Panc1 (cell line): Measurements from ENCODE around the gene MOXD1. TPM values are rescaled to one million over a fixed set of nuclear protein-coding genes. Genes with fewer than 3 reads are reported as not detected.

ENCODE experiments used
- ATAC-seq: fragments of 200-7000 bp; cut with Tn5 transposase; 2 replicates; pipeline ENCODE4 v1.9.1; 2020; ENCODE audit warnings: mild to moderate bottlenecking, moderate library complexity
- BruUV-seq: library from RNA; stranded (reverse); fragments of 400-500 nt; replicated peaks from 2 replicates; lab custom pipeline; 2021; lab: Mats Ljungman, UMichigan
- CTCF ChIA-PET: fragments of 300-600 bp; sonication (Branson Sonifier 250); formaldehyde crosslinking; loops from one replicate; lab custom pipeline; 2022; ENCODE audit warnings: antibody characterized with exemption; lab: Charles Lee
- POLR2A ChIA-PET: fragments of 300-600 bp; sonication (Branson Sonifier 250); formaldehyde crosslinking; loops from one replicate; lab custom pipeline; 2022; ENCODE audit warnings: antibody characterized with exemption; lab: Charles Lee
- DNase-seq: peaks from one replicate; pipeline ENCODE4 v3.0.0-alpha.2; 2010; ENCODE audit warnings: low read depth, low spot score
- H3K27ac ChIP-seq: 2 replicates; pipeline ENCODE4 v1.5.1; 2011; ENCODE audit warnings: mild to moderate bottlenecking, low read length, inconsistent platforms
- H3K27me3 ChIP-seq: fragments of 200-500 bp; sonication (Bioruptor generic); 2 replicates; pipeline ENCODE4 v1.6.0; 2014; ENCODE audit warnings: low read length, inconsistent platforms; ENCODE audit not compliant: control insufficient read depth, insufficient read depth
- H3K36me3 ChIP-seq: fragments of 200-500 bp; sonication (Bioruptor generic); 2 replicates; pipeline ENCODE4 v1.5.1; 2014; ENCODE audit warnings: inconsistent platforms, mild to moderate bottlenecking, low read length, moderate library complexity; ENCODE audit not compliant: control insufficient read depth, insufficient read depth
- H3K4me1 ChIP-seq: 2 replicates; pipeline ENCODE4 v1.5.1; 2011; ENCODE audit warnings: inconsistent platforms, mild to moderate bottlenecking, low read length, moderate library complexity; ENCODE audit not compliant: control insufficient read depth, insufficient read depth
- H3K4me3 ChIP-seq, 2 experiments: 2 replicates each; pipeline ENCODE4 v1.5.1; 2011 to 2012; ENCODE audit warnings: low read depth in 2 of 2, low read length in 2 of 2, mild to moderate bottlenecking in 2 of 2, inconsistent platforms in 1 of 2, moderate library complexity in 1 of 2
- H3K9me3 ChIP-seq: fragments of 200-500 bp; sonication (Bioruptor generic); 2 replicates; pipeline ENCODE4 v1.5.1; 2014; ENCODE audit warnings: low read depth, mild to moderate bottlenecking, inconsistent platforms, low read length, moderate library complexity; ENCODE audit not compliant: control insufficient read depth, insufficient read depth
- CTCF ChIP-seq: fragments of 450-650 bp; IDR thresholded peaks from 2 replicates; pipeline ENCODE4 v1.5.1; 2017; ENCODE audit warnings: mild to moderate bottlenecking
- POLR2AphosphoS5 ChIP-seq: IDR thresholded peaks from 2 replicates; pipeline ENCODE4 v1.6.1; 2012; ENCODE audit warnings: mild to moderate bottlenecking, low read depth, low read length, moderate library complexity
- REST ChIP-seq, 2 experiments: IDR thresholded peaks; 2 replicates each; pipeline ENCODE4 v1.6.1; 2011 to 2012; ENCODE audit warnings: low read depth in 2 of 2, control low read depth in 1 of 2, low read length in 1 of 2, mild to moderate bottlenecking in 1 of 2, moderate library complexity in 1 of 2; ENCODE audit not compliant: insufficient read depth in 1 of 2
- SIN3A ChIP-seq: IDR thresholded peaks from 2 replicates; pipeline ENCODE4 v1.6.1; 2012; ENCODE audit warnings: low read depth, mild to moderate bottlenecking, low read length, moderate library complexity, borderline replicate concordance; ENCODE audit not compliant: insufficient read depth
- TCF7L2 ChIP-seq: IDR thresholded peaks from 2 replicates; pipeline ENCODE4 v1.6.1; 2011; ENCODE audit warnings: mild to moderate bottlenecking, low read depth, low read length, inconsistent platforms
- in situ Hi-C: cut with HindIII; loops from 2 replicates; pipeline ENCODE4 v1.10.0; 2016; ENCODE audit warnings: low sequenced_read_pairs, low pct_unique_long_range_greater_than_20kb
- intact Hi-C: fragments of 100-400 bp; cut with micrococcal nuclease; formaldehyde crosslinking; loops from one replicate; pipeline ENCODE4 v1.10.0; 2022; ENCODE audit not compliant: unreplicated experiment
- total RNA-seq: library from RNA; stranded (reverse); gene quantifications from one replicate; pipeline ENCODE4 v1.2.1, GENCODE V29; 2021; ENCODE audit not compliant: unreplicated experiment

MOXD1 gene
- total RNA-seq, 1 experiment from 2014 or later = 0.21 TPM

GRCh38 chr6:132362442-132363185 is 38.7 kb downstream of the MOXD1 start:
- BruUV-seq = no TSS peak
- CTCF ChIA-PET = no interaction called here
- ATAC-seq = no peak
- TF ChIP-seq REST (IDR thresholded peaks at IDR 0.05; ENCODE audit: insufficient read depth in 1 of 2, low read depth in 2 of 2, low read length in 1 of 2) = no peak
- TF ChIP-seq TCF7L2 = no peak
- TF ChIP-seq SIN3A = no peak
- TF ChIP-seq POLR2AphosphoS5 = no peak
- no peak for TF ChIP-seq CTCF
- POLR2A ChIA-PET = interaction anchor here (0.6 kb wide), 1 partner anchor 133 kb away, joined by 5 read pairs; no protein-coding TSS in a partner anchor
- no peak for DNase-seq
- Histone ChIP-seq H3K27me3 (no peaks in the 10 kb centered on the region), H3K4me3 (no peak overlapping the region), H3K36me3 (no peaks in the 10 kb centered on the region), H3K4me1 (no peaks in the 10 kb centered on the region), H3K9me3 (no peaks in the 10 kb centered on the region), H3K27ac (no peak overlapping the region)
- in situ Hi-C loops = no loop called here
- intact Hi-C loops = no loop called here

GRCh38 chr6:132361101-132361500 is 40.2 kb downstream of the MOXD1 start:
- H3K27ac ChIP-seq = no peak overlapping the region
- BruUV-seq = no TSS peak
- intact Hi-C loops (no loop called here), in situ Hi-C loops (no loop called here)
- ChIA-PET POLR2A (no interaction called here), CTCF (no interaction called here)
- no peak overlapping the region for H3K4me3 ChIP-seq
- H3K27me3 ChIP-seq = no peaks in the 10 kb centered on the region
- TF ChIP-seq POLR2AphosphoS5 (no peak), CTCF (no peak)
- DNase-seq (no peak), ATAC-seq (no peak)
- no peaks in the 10 kb centered on the region for H3K4me1 ChIP-seq
- no peaks in the 10 kb centered on the region for H3K36me3 ChIP-seq
- H3K9me3 ChIP-seq = no peaks in the 10 kb centered on the region
